Common myeloid progenitor, CD34-positive (primary cell): ENCODE results near the gene BAG3.
A peak's percentile ranks its signal among the peaks of the same experiment; 100 is the strongest.
"Not testable (repeated sequence)": the region's sequence is repeated elsewhere in the genome, so short reads cannot be mapped to it uniquely, and the experiment has no call there.

Source experiments
- CTCF ChIA-PET: fragments of 350-600 bp; sonication (Branson Sonifier 250); formaldehyde crosslinking; loops from one replicate; lab custom pipeline; 2021; ENCODE audit warnings: antibody characterized with exemption; lab: Charles Lee
- POLR2A ChIA-PET: fragments of 350-600 bp; sonication (Branson Sonifier 250); formaldehyde crosslinking; loops from one replicate; lab custom pipeline; 2021; ENCODE audit warnings: antibody characterized with exemption; lab: Charles Lee
- DNase-seq, 3 donors: peaks; one replicate each; pipeline versions ENCODE4 v3.0.0 to v3.0.0-alpha.2; 2013
- H3K27ac ChIP-seq, 2 experiments: 1 replicate in 1 of 2; 2 replicates in 1 of 2; pipeline ENCODE4 v1.7.0; 2013; ENCODE audit warnings: inconsistent platforms in 2 of 2, low read length in 2 of 2, mild to moderate bottlenecking in 2 of 2, low read depth in 1 of 2, moderate library complexity in 1 of 2; ENCODE audit not compliant: severe bottlenecking in 2 of 2, insufficient read depth in 1 of 2, poor library complexity in 1 of 2
- H3K27me3 ChIP-seq, 5 experiments: replicated peaks in 2 of 5; 1 replicate in 3 of 5; 2 replicates in 2 of 5; pipeline versions ENCODE4 v1.6.1 to v1.7.0; 2013; ENCODE audit warnings: low read length in 4 of 5, mild to moderate bottlenecking in 2 of 5, moderate library complexity in 2 of 5, inconsistent platforms in 1 of 5; ENCODE audit not compliant: insufficient read depth in 5 of 5, control insufficient read depth in 4 of 5
- H3K36me3 ChIP-seq, 4 experiments: 1 replicate in 2 of 4; 2 replicates in 2 of 4; pipeline versions ENCODE4 v1.6.1 to v1.7.0; 2013; ENCODE audit warnings: low read length in 3 of 4, control low read depth in 1 of 4, mild to moderate bottlenecking in 1 of 4; ENCODE audit not compliant: control insufficient read depth in 4 of 4, insufficient read depth in 4 of 4
- H3K4me1 ChIP-seq, 4 experiments: 1 replicate in 3 of 4; 2 replicates in 1 of 4; pipeline versions ENCODE4 v1.6.1 to v1.7.1; 2013; ENCODE audit warnings: low read length in 3 of 4, mild to moderate bottlenecking in 3 of 4, control low read depth in 1 of 4, inconsistent platforms in 1 of 4, moderate library complexity in 1 of 4; ENCODE audit not compliant: control insufficient read depth in 4 of 4, insufficient read depth in 4 of 4; ENCODE audit errors: control extremely low read depth in 1 of 4
- H3K4me3 ChIP-seq, 7 experiments: 1 replicate in 4 of 7; 2 replicates in 3 of 7; pipeline versions ENCODE4 v1.5.1 to v1.7.0; 2013; ENCODE audit warnings: mild to moderate bottlenecking in 7 of 7, low read length in 6 of 7, moderate library complexity in 6 of 7, inconsistent platforms in 2 of 7, low read depth in 2 of 7, control low read depth in 1 of 7; ENCODE audit not compliant: insufficient read depth in 4 of 7, control insufficient read depth in 1 of 7; ENCODE audit errors: extremely low read depth in 1 of 7
- H3K9me3 ChIP-seq, 5 experiments: 1 replicate in 4 of 5; 2 replicates in 1 of 5; pipeline versions ENCODE4 v1.6.1 to v1.7.1; 2013; ENCODE audit warnings: low read length in 4 of 5, mild to moderate bottlenecking in 2 of 5, inconsistent platforms in 1 of 5, low read depth in 1 of 5, moderate library complexity in 1 of 5; ENCODE audit not compliant: control insufficient read depth in 4 of 5, insufficient read depth in 2 of 5; ENCODE audit errors: control extremely low read depth in 1 of 5
- WGBS: methylation state at CpG from one replicate; pipeline ENCODE4 v1.1.5; 2013; ENCODE audit not compliant: insufficient coverage; 5-methylcytosine and 5-hydroxymethylcytosine counted together

BAG3 gene

DNA sequence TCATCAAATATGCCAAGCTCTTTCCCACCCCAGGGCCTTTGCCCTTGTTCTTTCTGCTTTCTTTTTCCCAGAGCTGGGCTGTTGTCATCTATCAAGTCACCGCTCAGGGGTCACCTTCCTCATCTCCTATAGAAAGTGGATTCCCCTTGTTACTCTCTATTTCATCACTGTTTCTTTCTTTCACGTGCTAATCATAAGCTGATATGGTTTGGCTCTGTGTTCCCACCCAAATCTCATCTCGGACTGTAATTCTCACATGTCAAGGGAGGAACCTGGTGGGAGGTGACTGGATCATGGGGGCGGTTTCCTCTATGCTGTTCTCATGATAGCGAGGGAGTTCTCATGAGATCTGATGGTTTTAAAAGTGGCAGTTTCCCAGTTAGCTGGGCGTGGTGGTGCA is 37.4 kb upstream of the BAG3 start:
- no peak for DNase-seq
- Histone ChIP-seq H3K36me3 (no peaks in the 10 kb centered on the region), H3K27me3 (no peaks in the 10 kb centered on the region), H3K9me3 (peaks cover 0 to 2% (median 0%) of the 10 kb centered on the region in 5 experiments), H3K4me1 (no peaks in the 10 kb centered on the region), H3K4me3 (no peak overlapping the region), H3K27ac (no peak overlapping the region)
- WGBS = 100% methylated on average over 3 of the region's 6 CpGs
- CTCF ChIA-PET = interaction anchor here (1.2 to 1.8 kb wide), 3 partner anchors 8 to 13 kb away, joined by 3 to 6 read pairs (median 4); no protein-coding TSS in a partner anchor
- POLR2A ChIA-PET = no interaction called here

- Histone ChIP-seq H3K9me3 (peaks cover 0 to 2% (median 0%) of the 10 kb centered on the region in 5 experiments), H3K4me3 (no peak overlapping the region), H3K27me3 (no peaks in the 10 kb centered on the region), H3K4me1 (no peaks in the 10 kb centered on the region), H3K36me3 (no peaks in the 10 kb centered on the region), H3K27ac (no peak overlapping the region)
- POLR2A ChIA-PET = no interaction called here
- WGBS = 93% methylated on average over 3 of the region's 5 CpGs
- DNase-seq = no peak
- CTCF ChIA-PET = interaction anchor here (0.9 to 1.6 kb wide), 2 partner anchors 13 to 39 kb away, joined by 3 to 4 read pairs; no protein-coding TSS in a partner anchor
Observed at GRCh38 chr10:119614686-119615085, 36.5 kb upstream of the BAG3 start.

DNA sequence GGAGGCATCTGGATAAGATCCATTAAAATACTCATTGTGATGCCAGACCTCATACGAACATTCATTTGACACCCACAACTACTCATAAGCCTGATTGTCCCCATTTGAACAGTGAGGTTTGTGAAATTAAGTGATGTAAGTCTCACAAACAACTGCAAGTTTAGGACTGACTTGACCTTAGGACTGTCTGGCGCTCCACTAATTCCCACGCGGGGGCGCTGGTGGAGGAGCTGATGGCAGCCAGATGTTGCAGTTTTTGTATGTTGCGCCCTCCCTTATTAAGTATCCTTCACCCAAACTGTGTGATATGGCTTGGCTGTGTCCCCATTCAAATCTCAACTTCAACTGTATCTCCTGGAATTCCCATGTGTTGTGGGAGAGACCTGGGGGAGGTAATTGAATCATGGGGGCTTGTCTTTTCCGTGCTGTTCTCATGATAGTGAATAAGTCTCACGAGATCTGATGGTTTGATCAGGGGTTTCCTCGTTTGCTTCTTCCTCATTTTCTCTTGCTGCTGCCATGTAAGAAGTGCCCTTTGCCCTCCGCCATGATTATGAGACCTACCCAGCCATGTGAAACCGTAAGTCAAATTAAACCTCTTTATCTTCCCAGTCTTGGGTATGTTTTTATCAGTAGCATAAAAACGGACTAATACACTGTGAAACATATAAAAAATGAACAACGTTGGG is 34.2 kb upstream of the BAG3 start:
- CTCF ChIA-PET = interaction anchor here (0.7 to 2.3 kb wide), 4 partner anchors 10 to 215 kb away, joined by 3 to 5 read pairs (median 4); no protein-coding TSS in a partner anchor
- no peak overlapping the region for H3K4me3 ChIP-seq
- DNase-seq = no peak

GRCh38 chr10:119619215-119619614 is 32.0 kb upstream of the BAG3 start:
- ChIA-PET POLR2A (no interaction called here), CTCF (interaction anchor here (2.3 to 2.7 kb wide), 2 partner anchors 8 to 11 kb away, joined by 5 to 8 read pairs; no protein-coding TSS in a partner anchor)
- WGBS = 88% methylated on average over 2 of the region's 2 CpGs
- Histone ChIP-seq H3K9me3 (no peaks in the 10 kb centered on the region), H3K27me3 (no peaks in the 10 kb centered on the region), H3K4me3 (no peak overlapping the region), H3K4me1 (peaks cover 0 to 11% (median 0%) of the 10 kb centered on the region in 4 experiments), H3K36me3 (no peaks in the 10 kb centered on the region), H3K27ac (no peak overlapping the region)
- no peak for DNase-seq

More for the DNA sequence above, 34.2 kb upstream of the BAG3 start:
- POLR2A ChIA-PET = interaction anchor here (0.6 kb wide), 2 partner anchors 38 to 332 kb away, joined by 4 to 5 read pairs; no protein-coding TSS in a partner anchor
- no peaks in the 10 kb centered on the region for H3K36me3 ChIP-seq
- no peaks in the 10 kb centered on the region for H3K9me3 ChIP-seq
- H3K27ac ChIP-seq = no peak overlapping the region
- 85% methylated on average over 7 of the region's 13 CpGs for WGBS
- peaks cover 0 to 11% (median 0%) of the 10 kb centered on the region in 4 experiments for H3K4me1 ChIP-seq
- no peaks in the 10 kb centered on the region for H3K27me3 ChIP-seq

GRCh38 chr10:119619811-119620210 is 31.4 kb upstream of the BAG3 start:
- peaks cover 0 to 11% (median 0%) of the 10 kb centered on the region in 4 experiments for H3K4me1 ChIP-seq
- CTCF ChIA-PET = interaction anchor here (2.7 kb wide), 1 partner anchor 11 kb away, joined by 8 read pairs; no protein-coding TSS in a partner anchor
- WGBS = 98% methylated on average over 4 of the region's 8 CpGs
- DNase-seq, H3K4me3 ChIP-seq, H3K36me3 ChIP-seq, POLR2A ChIA-PET, H3K27ac ChIP-seq, H3K27me3 ChIP-seq, H3K9me3 ChIP-seq: not testable (repeated sequence)

DNA sequence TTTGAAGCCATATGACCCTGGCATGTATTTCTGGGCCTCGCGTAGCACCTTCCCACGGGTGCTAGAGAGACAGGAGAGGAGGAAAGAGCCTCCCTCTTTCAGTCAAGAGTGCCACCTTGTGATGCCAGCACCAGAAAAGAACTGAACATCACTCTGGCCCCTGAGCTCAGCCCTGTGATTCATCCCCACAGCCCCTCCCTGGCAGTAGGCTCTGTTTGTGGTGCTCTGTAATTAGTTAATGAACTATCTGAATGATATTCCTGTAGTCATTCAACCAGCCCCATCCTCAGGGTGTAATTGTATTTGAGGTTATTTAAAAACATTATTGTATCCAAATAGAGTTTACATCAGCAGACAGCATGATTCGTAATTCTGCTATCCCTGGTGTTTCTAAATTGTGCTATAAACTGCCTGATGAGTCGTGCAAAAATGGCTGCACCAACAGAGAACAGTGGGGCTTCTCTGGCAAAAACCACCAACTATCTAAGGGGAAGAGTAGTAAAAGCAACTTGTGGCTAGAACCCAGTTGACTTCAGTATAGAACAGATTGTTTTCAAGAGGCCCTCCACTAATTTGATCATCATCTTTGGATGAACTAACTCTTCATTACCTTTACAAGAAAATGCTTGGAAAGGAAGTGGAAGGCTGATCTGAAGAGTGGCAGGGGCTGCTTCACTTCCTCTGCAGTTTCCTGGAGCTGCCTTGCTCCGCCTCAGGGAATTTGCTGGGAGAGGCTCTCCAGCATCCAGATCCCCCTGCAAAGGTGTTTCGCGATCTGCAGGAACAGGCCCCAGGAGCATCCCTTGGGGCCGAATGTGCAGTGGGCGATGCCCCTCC is 30.7 kb upstream of the BAG3 start:
- H3K4me3 ChIP-seq = no peak overlapping the region
- H3K4me1 ChIP-seq = peaks cover 0 to 11% (median 0%) of the 10 kb centered on the region in 4 experiments
- WGBS = 98% methylated on average over 5 of the region's 10 CpGs
- ChIA-PET POLR2A (no interaction called here), CTCF (interaction anchor here (2.7 kb wide), 1 partner anchor 12 kb away, joined by 8 read pairs; no protein-coding TSS in a partner anchor)
- H3K36me3 ChIP-seq = no peaks in the 10 kb centered on the region
- DNase-seq = peak in 2 of 3 donors; percentile 40 to 43
- no peaks in the 10 kb centered on the region for H3K9me3 ChIP-seq
- no peaks in the 10 kb centered on the region for H3K27me3 ChIP-seq
- H3K27ac ChIP-seq = no peak overlapping the region
